ENCODE results near the gene POLR1B.

GRCh38 chr2:112577756-112578155, 35.5 kb downstream of the POLR1B start:
- no peak for TF ChIP-seq ZBTB43 (CRISPR knock-in tag; IDR thresholded peaks at IDR 0.05)
- no peak for TF ChIP-seq PRDM15 (CRISPR knock-in tag; IDR thresholded peaks at IDR 0.05)
- no peak for TF ChIP-seq CTCF (IDR thresholded peaks at IDR 0.05)
- TF ChIP-seq FOXJ3 (CRISPR knock-in tag; IDR thresholded peaks at IDR 0.05; ENCODE audit: borderline replicate concordance) = no peak
- TF ChIP-seq ZNF416 (CRISPR knock-in tag; IDR thresholded peaks at IDR 0.05) = no peak
